ENCODE results near the gene ATP6V0E2. TPM values are rescaled to one million over a fixed set of nuclear protein-coding genes. Genes with fewer than 3 reads are reported as not detected.

Gene ATP6V0E2
- total and polyA plus RNA-seq, 2 experiments from 2014 or later, result 11.6 to 25.6 TPM

DNA sequence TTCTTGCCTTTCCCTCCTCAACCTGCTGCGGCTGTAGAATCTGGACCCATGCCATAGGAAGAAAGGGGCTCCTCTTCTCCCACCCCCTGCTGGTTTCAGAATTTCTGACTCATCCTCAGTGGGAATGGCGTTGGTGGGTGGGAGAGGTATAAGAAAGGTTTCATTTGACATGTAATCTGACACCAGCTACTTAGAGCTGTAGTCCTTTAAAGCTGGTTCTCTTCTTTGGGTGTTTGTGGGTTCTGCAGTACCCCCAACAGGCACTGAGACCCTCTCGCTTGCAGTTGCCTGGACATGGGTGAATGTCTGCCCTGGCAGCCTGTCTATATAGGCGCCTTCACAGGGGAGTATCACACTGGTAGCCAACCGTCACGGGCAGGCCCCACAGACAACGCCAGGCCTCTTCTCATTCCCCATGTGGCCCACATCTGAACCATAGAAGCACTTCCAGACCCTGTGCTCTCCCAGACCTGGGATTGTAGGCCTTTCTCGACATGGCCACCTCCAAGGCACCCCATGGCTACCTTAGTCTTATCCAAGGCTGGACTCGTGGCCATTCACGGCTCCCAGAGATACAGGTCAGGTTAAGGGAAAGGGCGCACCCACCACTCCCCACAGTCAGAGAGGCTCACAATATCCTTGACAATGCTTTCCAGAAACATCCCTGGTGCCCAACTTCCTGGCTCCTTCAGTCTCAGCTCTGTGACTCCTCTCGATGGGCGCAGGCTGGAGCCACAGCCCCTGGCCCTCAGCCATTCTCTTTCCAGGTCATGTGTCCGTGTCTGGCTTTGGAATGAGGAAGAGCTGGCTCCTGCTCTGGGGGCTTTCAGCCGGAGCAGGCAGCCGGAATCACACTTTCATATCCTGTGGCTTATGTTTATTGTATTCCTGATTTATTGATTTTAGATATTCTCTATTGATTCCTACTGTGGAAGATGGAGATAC, 18.1 kb upstream of the ATP6V0E2 start:
- Histone ChIP-seq H3K9me3 (ENCODE audit: low read depth) (no peaks in the 10 kb centered on the region), H3K36me3 (replicated peaks; ENCODE audit: insufficient read depth, low read depth) (no peaks in the 10 kb centered on the region), H3K27me3 (no peaks in the 10 kb centered on the region), H3K9me2 (replicated peaks; ENCODE audit: insufficient read depth) (no peaks in the 10 kb centered on the region), H3K79me2 (no peaks in the 10 kb centered on the region), H2AFZ (no peak overlapping the region), H3K4me2 (peak overlapping the region; percentile 46), H3K4me1 (ENCODE audit: insufficient read depth) (peaks cover 14% of the 10 kb centered on the region), H3K4me3 (no peak overlapping the region), H4K20me1 (ENCODE audit: insufficient read depth, poor library complexity, severe bottlenecking) (no peaks in the 10 kb centered on the region), H3K27ac (peak overlapping the region; percentile 42)
- DNase-seq (ENCODE audit: low spot score), result peak; percentile 61
- TF ChIP-seq EZH2phosphoT487 (IDR thresholded peaks at IDR 0.05; ENCODE audit: low read depth, severe bottlenecking, unreplicated experiment) (no peak), EZH2 (IDR thresholded peaks at IDR 0.05; ENCODE audit: borderline replicate concordance) (no peak), CTCF (IDR thresholded peaks at IDR 0.05; ENCODE audit: poor library complexity) (no peak)
- WGBS (ENCODE audit: low lambda C conversion rate, missing lambda C conversion rate), result 79% methylated on average over 16 of the region's 16 CpGs

DNA sequence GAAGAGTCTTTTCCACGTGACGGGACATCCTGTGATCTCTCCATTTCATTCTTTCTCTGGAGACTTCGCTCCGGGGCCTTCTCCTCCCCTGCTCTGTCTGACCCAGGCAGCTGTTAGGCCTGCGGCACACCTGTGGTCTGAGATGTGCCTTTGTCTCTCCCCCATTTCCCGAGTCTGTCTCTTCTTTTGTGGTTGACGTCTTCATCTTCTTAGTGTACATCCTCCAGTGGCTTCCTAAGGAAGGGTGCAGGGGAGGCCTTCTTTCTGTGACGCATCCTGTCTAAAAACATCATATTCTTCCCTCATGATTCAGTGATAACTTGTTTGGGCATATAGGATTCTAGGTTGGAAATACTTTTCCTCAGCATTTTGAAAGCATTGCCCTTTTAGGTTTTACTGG, 17.2 kb upstream of the ATP6V0E2 start:
- Histone ChIP-seq H3K4me3 (no peak overlapping the region), H3K36me3 (replicated peaks; ENCODE audit: insufficient read depth, low read depth) (no peaks in the 10 kb centered on the region)
- WGBS (ENCODE audit: low lambda C conversion rate, missing lambda C conversion rate), result 96% methylated on average over 8 of the region's 8 CpGs

GRCh38 chr7:149859369-149859768, 14.4 kb upstream of the ATP6V0E2 start:
- Histone ChIP-seq H3K9me3 (ENCODE audit: low read depth) (no peaks in the 10 kb centered on the region), H4K20me1 (ENCODE audit: insufficient read depth, poor library complexity, severe bottlenecking) (no peaks in the 10 kb centered on the region), H3K4me1 (ENCODE audit: insufficient read depth) (peaks cover 9% of the 10 kb centered on the region), H2AFZ (no peak overlapping the region), H3K4me3 (no peak overlapping the region), H3K9me2 (replicated peaks; ENCODE audit: insufficient read depth) (no peaks in the 10 kb centered on the region), H3K4me2 (no peak overlapping the region), H3K27me3 (no peaks in the 10 kb centered on the region), H3K27ac (no peak overlapping the region), H3K79me2 (no peaks in the 10 kb centered on the region), H3K36me3 (replicated peaks; ENCODE audit: insufficient read depth, low read depth) (no peaks in the 10 kb centered on the region)
- DNase-seq (ENCODE audit: low spot score), result no peak
- 75% methylated on average over 6 of the region's 6 CpGs for WGBS (ENCODE audit: low lambda C conversion rate, missing lambda C conversion rate)
- no peak for TF ChIP-seq EZH2phosphoT487 (IDR thresholded peaks at IDR 0.05; ENCODE audit: low read depth, severe bottlenecking, unreplicated experiment)
- no peak for TF ChIP-seq EZH2 (IDR thresholded peaks at IDR 0.05; ENCODE audit: borderline replicate concordance)
- TF ChIP-seq CTCF (IDR thresholded peaks at IDR 0.05; ENCODE audit: poor library complexity), result no peak

More for the DNA sequence above, 17.2 kb upstream of the ATP6V0E2 start:
- no peaks in the 10 kb centered on the region for H3K79me2 ChIP-seq
- H3K4me2 ChIP-seq, result no peak overlapping the region
- H3K27me3 ChIP-seq, result no peaks in the 10 kb centered on the region
- peaks cover 14% of the 10 kb centered on the region for H3K4me1 ChIP-seq (ENCODE audit: insufficient read depth)
- no peak overlapping the region for H2AFZ ChIP-seq
- no peaks in the 10 kb centered on the region for H3K9me2 ChIP-seq (replicated peaks; ENCODE audit: insufficient read depth)
- H4K20me1 ChIP-seq (ENCODE audit: insufficient read depth, poor library complexity, severe bottlenecking), result no peaks in the 10 kb centered on the region
- TF ChIP-seq EZH2phosphoT487 (IDR thresholded peaks at IDR 0.05; ENCODE audit: low read depth, severe bottlenecking, unreplicated experiment) (no peak), CTCF (IDR thresholded peaks at IDR 0.05; ENCODE audit: poor library complexity) (no peak), EZH2 (IDR thresholded peaks at IDR 0.05; ENCODE audit: borderline replicate concordance) (no peak)
- H3K9me3 ChIP-seq (ENCODE audit: low read depth), result no peaks in the 10 kb centered on the region
- no peak overlapping the region for H3K27ac ChIP-seq
- DNase-seq (ENCODE audit: low spot score), result no peak

Data from hepatocyte (in vitro differentiated cells).